WTC11 (cell line): Measurements from ENCODE around the gene ROBO4.

Experiments
- CTCF ChIP-seq: fragments of 200-600 bp; IDR thresholded peaks from 2 replicates; pipeline ENCODE4 v1.8.0; 2022; ENCODE audit warnings: antibody characterized with exemption
- HMGXB4 ChIP-seq: sonication (generic); formaldehyde crosslinking; IDR thresholded peaks from 2 replicates; pipeline ENCODE4 v1.8.1; 2023; ENCODE audit warnings: mild to moderate bottlenecking, moderate library complexity, missing genetic modification reagents
- KAT7 ChIP-seq: sonication (generic); formaldehyde crosslinking; IDR thresholded peaks from 2 replicates; pipeline ENCODE4 v1.8.1; 2023; ENCODE audit warnings: missing genetic modification reagents, mild to moderate bottlenecking, borderline replicate concordance
- NR1H2 ChIP-seq: sonication (generic); formaldehyde crosslinking; IDR thresholded peaks from 2 replicates; pipeline ENCODE4 v1.9.0; 2021; ENCODE audit warnings: mild to moderate bottlenecking, moderate library complexity, missing genetic modification reagents
- TCF7 ChIP-seq: sonication (generic); formaldehyde crosslinking; IDR thresholded peaks from 2 replicates; pipeline ENCODE4 v1.8.0; 2022; ENCODE audit warnings: mild to moderate bottlenecking, low read depth, missing genetic modification reagents, moderate library complexity
- TF ChIP-seq, protein P1 (sequence below): sonication (generic); formaldehyde crosslinking; IDR thresholded peaks from 2 replicates; pipeline ENCODE4 v1.8.1; 2023; ENCODE audit warnings: mild to moderate bottlenecking, missing genetic modification reagents, borderline replicate concordance

GRCh38 chr11:124839972-124840621 is 57.6 kb downstream of the ROBO4 start:
- TF ChIP-seq TCF7 (CRISPR knock-in tag) (no peak), KAT7 (CRISPR knock-in tag) (no peak), CTCF (no peak), HMGXB4 (CRISPR knock-in tag) (no peak), NR1H2 (CRISPR knock-in tag) (no peak)
- TF ChIP-seq, protein P1, sequence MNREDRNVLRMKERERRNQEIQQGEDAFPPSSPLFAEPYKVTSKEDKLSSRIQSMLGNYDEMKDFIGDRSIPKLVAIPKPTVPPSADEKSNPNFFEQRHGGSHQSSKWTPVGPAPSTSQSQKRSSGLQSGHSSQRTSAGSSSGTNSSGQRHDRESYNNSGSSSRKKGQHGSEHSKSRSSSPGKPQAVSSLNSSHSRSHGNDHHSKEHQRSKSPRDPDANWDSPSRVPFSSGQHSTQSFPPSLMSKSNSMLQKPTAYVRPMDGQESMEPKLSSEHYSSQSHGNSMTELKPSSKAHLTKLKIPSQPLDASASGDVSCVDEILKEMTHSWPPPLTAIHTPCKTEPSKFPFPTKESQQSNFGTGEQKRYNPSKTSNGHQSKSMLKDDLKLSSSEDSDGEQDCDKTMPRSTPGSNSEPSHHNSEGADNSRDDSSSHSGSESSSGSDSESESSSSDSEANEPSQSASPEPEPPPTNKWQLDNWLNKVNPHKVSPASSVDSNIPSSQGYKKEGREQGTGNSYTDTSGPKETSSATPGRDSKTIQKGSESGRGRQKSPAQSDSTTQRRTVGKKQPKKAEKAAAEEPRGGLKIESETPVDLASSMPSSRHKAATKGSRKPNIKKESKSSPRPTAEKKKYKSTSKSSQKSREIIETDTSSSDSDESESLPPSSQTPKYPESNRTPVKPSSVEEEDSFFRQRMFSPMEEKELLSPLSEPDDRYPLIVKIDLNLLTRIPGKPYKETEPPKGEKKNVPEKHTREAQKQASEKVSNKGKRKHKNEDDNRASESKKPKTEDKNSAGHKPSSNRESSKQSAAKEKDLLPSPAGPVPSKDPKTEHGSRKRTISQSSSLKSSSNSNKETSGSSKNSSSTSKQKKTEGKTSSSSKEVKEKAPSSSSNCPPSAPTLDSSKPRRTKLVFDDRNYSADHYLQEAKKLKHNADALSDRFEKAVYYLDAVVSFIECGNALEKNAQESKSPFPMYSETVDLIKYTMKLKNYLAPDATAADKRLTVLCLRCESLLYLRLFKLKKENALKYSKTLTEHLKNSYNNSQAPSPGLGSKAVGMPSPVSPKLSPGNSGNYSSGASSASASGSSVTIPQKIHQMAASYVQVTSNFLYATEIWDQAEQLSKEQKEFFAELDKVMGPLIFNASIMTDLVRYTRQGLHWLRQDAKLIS (CRISPR knock-in tag), result no peak
